ENCODE data around the gene PEDS1. TPM values are rescaled to one million over a fixed set of nuclear protein-coding genes. Genes with fewer than 3 reads are reported as not detected.
A peak's percentile ranks its signal among the peaks of the same experiment; 100 is the strongest.

PEDS1 gene
- total and polyA plus RNA-seq, 2 of the 13 experiments (the other 11 are each of a cell fraction or from before 2014, with no cell fraction given) = 30.5 to 93.9 TPM

DNA sequence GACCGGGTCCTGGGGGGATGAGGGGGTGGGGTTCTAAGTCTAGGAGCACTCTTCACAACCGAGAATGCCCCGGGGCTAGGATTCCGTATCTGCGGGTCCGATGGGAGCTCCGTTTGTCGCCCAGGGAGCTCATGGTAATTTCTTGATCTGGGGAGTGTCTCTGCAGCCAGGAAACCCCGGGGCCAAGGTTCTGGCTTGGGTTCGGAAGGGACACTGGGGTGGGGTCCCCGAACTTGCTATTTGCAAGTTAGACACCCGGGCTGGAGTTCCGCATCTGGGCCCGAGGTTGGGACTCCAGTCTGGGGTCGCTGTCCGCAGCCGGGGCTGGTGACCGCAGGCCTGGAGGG lies 397 bp downstream of the PEDS1 start (continued):
- TF ChIP-seq ZKSCAN5 (CRISPR knock-in tag; IDR thresholded peaks at IDR 0.05) = no peak
- TF ChIP-seq, protein P1, sequence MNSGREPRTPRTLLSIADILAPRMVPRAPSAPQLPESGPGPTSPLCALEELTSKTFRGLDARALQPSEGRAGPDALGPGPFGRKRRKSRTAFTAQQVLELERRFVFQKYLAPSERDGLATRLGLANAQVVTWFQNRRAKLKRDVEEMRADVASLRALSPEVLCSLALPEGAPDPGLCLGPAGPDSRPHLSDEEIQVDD (CRISPR knock-in tag; IDR thresholded peaks at IDR 0.05; ENCODE audit: borderline replicate concordance) = no peak
- no peak for TF ChIP-seq HHEX (CRISPR knock-in tag; IDR thresholded peaks at IDR 0.05)
- TF ChIP-seq, protein P2, sequence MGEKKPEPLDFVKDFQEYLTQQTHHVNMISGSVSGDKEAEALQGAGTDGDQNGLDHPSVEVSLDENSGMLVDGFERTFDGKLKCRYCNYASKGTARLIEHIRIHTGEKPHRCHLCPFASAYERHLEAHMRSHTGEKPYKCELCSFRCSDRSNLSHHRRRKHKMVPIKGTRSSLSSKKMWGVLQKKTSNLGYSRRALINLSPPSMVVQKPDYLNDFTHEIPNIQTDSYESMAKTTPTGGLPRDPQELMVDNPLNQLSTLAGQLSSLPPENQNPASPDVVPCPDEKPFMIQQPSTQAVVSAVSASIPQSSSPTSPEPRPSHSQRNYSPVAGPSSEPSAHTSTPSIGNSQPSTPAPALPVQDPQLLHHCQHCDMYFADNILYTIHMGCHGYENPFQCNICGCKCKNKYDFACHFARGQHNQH (CRISPR knock-in tag; IDR thresholded peaks at IDR 0.05) = 0 out of 2 replicates have a peak, but pooled peaks have one; percentile 16
- no peak for TF ChIP-seq ZFP36L2 (CRISPR knock-in tag; IDR thresholded peaks at IDR 0.05)
- TF ChIP-seq, protein P3, sequence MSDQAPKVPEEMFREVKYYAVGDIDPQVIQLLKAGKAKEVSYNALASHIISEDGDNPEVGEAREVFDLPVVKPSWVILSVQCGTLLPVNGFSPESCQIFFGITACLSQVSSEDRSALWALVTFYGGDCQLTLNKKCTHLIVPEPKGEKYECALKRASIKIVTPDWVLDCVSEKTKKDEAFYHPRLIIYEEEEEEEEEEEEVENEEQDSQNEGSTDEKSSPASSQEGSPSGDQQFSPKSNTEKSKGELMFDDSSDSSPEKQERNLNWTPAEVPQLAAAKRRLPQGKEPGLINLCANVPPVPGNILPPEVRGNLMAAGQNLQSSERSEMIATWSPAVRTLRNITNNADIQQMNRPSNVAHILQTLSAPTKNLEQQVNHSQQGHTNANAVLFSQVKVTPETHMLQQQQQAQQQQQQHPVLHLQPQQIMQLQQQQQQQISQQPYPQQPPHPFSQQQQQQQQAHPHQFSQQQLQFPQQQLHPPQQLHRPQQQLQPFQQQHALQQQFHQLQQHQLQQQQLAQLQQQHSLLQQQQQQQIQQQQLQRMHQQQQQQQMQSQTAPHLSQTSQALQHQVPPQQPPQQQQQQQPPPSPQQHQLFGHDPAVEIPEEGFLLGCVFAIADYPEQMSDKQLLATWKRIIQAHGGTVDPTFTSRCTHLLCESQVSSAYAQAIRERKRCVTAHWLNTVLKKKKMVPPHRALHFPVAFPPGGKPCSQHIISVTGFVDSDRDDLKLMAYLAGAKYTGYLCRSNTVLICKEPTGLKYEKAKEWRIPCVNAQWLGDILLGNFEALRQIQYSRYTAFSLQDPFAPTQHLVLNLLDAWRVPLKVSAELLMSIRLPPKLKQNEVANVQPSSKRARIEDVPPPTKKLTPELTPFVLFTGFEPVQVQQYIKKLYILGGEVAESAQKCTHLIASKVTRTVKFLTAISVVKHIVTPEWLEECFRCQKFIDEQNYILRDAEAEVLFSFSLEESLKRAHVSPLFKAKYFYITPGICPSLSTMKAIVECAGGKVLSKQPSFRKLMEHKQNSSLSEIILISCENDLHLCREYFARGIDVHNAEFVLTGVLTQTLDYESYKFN (CRISPR knock-in tag; conservative IDR thresholded peaks at IDR 0.05) = no peak
- TF ChIP-seq, protein P4, sequence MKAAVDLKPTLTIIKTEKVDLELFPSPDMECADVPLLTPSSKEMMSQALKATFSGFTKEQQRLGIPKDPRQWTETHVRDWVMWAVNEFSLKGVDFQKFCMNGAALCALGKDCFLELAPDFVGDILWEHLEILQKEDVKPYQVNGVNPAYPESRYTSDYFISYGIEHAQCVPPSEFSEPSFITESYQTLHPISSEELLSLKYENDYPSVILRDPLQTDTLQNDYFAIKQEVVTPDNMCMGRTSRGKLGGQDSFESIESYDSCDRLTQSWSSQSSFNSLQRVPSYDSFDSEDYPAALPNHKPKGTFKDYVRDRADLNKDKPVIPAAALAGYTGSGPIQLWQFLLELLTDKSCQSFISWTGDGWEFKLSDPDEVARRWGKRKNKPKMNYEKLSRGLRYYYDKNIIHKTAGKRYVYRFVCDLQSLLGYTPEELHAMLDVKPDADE (CRISPR knock-in tag; IDR thresholded peaks at IDR 0.05) = no peak
- TF ChIP-seq, protein P5, sequence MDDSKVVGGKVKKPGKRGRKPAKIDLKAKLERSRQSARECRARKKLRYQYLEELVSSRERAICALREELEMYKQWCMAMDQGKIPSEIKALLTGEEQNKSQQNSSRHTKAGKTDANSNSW (CRISPR knock-in tag; IDR thresholded peaks at IDR 0.05; ENCODE audit: borderline replicate concordance) = 0 out of 2 replicates have a peak, but pooled peaks have one; percentile 61
- TF ChIP-seq NFYC (CRISPR knock-in tag; IDR thresholded peaks at IDR 0.05) = no peak
- TF ChIP-seq, protein P6, sequence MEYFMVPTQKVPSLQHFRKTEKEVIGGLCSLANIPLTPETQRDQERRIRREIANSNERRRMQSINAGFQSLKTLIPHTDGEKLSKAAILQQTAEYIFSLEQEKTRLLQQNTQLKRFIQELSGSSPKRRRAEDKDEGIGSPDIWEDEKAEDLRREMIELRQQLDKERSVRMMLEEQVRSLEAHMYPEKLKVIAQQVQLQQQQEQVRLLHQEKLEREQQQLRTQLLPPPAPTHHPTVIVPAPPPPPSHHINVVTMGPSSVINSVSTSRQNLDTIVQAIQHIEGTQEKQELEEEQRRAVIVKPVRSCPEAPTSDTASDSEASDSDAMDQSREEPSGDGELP (IDR thresholded peaks at IDR 0.05; ENCODE audit: borderline replicate concordance, low read depth) = no peak
- TF ChIP-seq, protein P7, sequence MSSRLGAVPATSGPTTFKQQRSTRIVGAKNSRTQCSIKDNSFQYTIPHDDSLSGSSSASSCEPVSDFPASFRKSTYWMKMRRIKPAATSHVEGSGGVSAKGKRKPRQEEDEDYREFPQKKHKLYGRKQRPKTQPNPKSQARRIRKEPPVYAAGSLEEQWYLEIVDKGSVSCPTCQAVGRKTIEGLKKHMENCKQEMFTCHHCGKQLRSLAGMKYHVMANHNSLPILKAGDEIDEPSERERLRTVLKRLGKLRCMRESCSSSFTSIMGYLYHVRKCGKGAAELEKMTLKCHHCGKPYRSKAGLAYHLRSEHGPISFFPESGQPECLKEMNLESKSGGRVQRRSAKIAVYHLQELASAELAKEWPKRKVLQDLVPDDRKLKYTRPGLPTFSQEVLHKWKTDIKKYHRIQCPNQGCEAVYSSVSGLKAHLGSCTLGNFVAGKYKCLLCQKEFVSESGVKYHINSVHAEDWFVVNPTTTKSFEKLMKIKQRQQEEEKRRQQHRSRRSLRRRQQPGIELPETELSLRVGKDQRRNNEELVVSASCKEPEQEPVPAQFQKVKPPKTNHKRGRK (CRISPR knock-in tag; IDR thresholded peaks at IDR 0.05) = no peak
- TF ChIP-seq NCOA5 (CRISPR knock-in tag; IDR thresholded peaks at IDR 0.05) = 0 out of 2 replicates have a peak, but pooled peaks have one; percentile 67
- no peak for TF ChIP-seq HIVEP1 (CRISPR knock-in tag; IDR thresholded peaks at IDR 0.05)
- TF ChIP-seq ZNF614 (CRISPR knock-in tag; IDR thresholded peaks at IDR 0.05; ENCODE audit: borderline replicate concordance) = no peak
- no peak for TF ChIP-seq POLR2A (IDR thresholded peaks at IDR 0.05; ENCODE audit: insufficient read depth in 1 of 2, low read depth in 2 of 2, low read length in 2 of 2)
- TF ChIP-seq, protein P8, sequence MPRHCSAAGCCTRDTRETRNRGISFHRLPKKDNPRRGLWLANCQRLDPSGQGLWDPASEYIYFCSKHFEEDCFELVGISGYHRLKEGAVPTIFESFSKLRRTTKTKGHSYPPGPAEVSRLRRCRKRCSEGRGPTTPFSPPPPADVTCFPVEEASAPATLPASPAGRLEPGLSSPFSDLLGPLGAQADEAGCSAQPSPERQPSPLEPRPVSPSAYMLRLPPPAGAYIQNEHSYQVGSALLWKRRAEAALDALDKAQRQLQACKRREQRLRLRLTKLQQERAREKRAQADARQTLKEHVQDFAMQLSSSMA (CRISPR knock-in tag; IDR thresholded peaks at IDR 0.05) = no peak
- TF ChIP-seq, protein P9, sequence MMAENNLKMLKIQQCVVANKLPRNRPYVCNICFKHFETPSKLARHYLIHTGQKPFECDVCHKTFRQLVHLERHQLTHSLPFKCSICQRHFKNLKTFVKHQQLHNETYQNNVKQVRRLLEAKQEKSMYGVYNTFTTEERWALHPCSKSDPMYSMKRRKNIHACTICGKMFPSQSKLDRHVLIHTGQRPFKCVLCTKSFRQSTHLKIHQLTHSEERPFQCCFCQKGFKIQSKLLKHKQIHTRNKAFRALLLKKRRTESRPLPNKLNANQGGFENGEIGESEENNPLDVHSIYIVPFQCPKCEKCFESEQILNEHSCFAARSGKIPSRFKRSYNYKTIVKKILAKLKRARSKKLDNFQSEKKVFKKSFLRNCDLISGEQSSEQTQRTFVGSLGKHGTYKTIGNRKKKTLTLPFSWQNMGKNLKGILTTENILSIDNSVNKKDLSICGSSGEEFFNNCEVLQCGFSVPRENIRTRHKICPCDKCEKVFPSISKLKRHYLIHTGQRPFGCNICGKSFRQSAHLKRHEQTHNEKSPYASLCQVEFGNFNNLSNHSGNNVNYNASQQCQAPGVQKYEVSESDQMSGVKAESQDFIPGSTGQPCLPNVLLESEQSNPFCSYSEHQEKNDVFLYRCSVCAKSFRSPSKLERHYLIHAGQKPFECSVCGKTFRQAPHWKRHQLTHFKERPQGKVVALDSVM (CRISPR knock-in tag; IDR thresholded peaks at IDR 0.05) = no peak
- TF ChIP-seq ZNF83 (CRISPR knock-in tag; IDR thresholded peaks at IDR 0.05; ENCODE audit: borderline replicate concordance) = no peak

Data from HepG2 (cell line).